ENCODE data around the gene ANKRD35.

- TF ChIP-seq, protein P1, sequence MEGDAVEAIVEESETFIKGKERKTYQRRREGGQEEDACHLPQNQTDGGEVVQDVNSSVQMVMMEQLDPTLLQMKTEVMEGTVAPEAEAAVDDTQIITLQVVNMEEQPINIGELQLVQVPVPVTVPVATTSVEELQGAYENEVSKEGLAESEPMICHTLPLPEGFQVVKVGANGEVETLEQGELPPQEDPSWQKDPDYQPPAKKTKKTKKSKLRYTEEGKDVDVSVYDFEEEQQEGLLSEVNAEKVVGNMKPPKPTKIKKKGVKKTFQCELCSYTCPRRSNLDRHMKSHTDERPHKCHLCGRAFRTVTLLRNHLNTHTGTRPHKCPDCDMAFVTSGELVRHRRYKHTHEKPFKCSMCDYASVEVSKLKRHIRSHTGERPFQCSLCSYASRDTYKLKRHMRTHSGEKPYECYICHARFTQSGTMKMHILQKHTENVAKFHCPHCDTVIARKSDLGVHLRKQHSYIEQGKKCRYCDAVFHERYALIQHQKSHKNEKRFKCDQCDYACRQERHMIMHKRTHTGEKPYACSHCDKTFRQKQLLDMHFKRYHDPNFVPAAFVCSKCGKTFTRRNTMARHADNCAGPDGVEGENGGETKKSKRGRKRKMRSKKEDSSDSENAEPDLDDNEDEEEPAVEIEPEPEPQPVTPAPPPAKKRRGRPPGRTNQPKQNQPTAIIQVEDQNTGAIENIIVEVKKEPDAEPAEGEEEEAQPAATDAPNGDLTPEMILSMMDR (IDR thresholded peaks at IDR 0.05): no peak
- no peak for TF ChIP-seq POLR2A (IDR thresholded peaks at IDR 0.05)
Measured at GRCh38 chr1:145826030-145826429, 59.6 kb downstream of the ANKRD35 start.

Data from adrenal gland (tissue), 5 donors.